Hindlimb muscle (tissue), 1 donor: ENCODE results near the gene CTNNA3. TPM values are rescaled to one million over a fixed set of nuclear protein-coding genes. Genes with fewer than 3 reads are reported as not detected.
"Not testable (repeated sequence)": the region's sequence is repeated elsewhere in the genome, so short reads cannot be mapped to it uniquely, and the experiment has no call there.

Experiments
- DNase-seq: peaks from one replicate; pipeline ENCODE4 v3.0.0-alpha.2; 2013
- polyA plus RNA-seq: library from polyadenylated mRNA; unstranded; fragments of 120-200 nt; gene quantifications from one replicate; pipeline ENCODE4 v1.2.1, GENCODE V29; 2013; ENCODE audit not compliant: insufficient read length

The CTNNA3 gene
- polyA plus RNA-seq, 1 donor = 7.5 TPM

GRCh38 chr10:66505003-66505657 is 1190.9 kb downstream of the CTNNA3 start:
- no peak for DNase-seq

GRCh38 chr10:66501356-66501755 is 1194.6 kb downstream of the CTNNA3 start:
- DNase-seq = no peak

GRCh38 chr10:66483966-66484365 is 1212.0 kb downstream of the CTNNA3 start:
- DNase-seq = peak; percentile 17

- no peak for DNase-seq
Observed at GRCh38 chr10:66472156-66472555, 1223.8 kb downstream of the CTNNA3 start.

- no peak for DNase-seq
Observed at GRCh38 chr10:66467042-66467441, 1229.0 kb downstream of the CTNNA3 start.

- DNase-seq = no peak
Observed at GRCh38 chr10:66466622-66467021, 1229.4 kb downstream of the CTNNA3 start.

GRCh38 chr10:66463611-66464010 is 1232.4 kb downstream of the CTNNA3 start:
- no peak for DNase-seq

- no peak for DNase-seq
Observed at GRCh38 chr10:66457629-66458028, 1238.4 kb downstream of the CTNNA3 start.

- no peak for DNase-seq
Observed at GRCh38 chr10:66455304-66455703, 1240.7 kb downstream of the CTNNA3 start.

GRCh38 chr10:66440568-66440967 is 1255.4 kb downstream of the CTNNA3 start:
- no peak for DNase-seq

GRCh38 chr10:66414943-66415342 is 1281.1 kb downstream of the CTNNA3 start:
- DNase-seq = no peak

- no peak for DNase-seq
Observed at GRCh38 chr10:66405566-66405965, 1290.4 kb downstream of the CTNNA3 start.

GRCh38 chr10:66398669-66399068 is 1297.3 kb downstream of the CTNNA3 start:
- DNase-seq = no peak

GRCh38 chr10:66394342-66395063 is 1301.5 kb downstream of the CTNNA3 start:
- no peak for DNase-seq

GRCh38 chr10:66390926-66391325 is 1305.1 kb downstream of the CTNNA3 start:
- DNase-seq = no peak

- no peak for DNase-seq
Observed at GRCh38 chr10:66381045-66381444, 1315.0 kb downstream of the CTNNA3 start.

- DNase-seq = no peak
Observed at GRCh38 chr10:66378117-66378876, 1317.7 kb downstream of the CTNNA3 start.

- no peak for DNase-seq
Observed at GRCh38 chr10:66368146-66368545, 1327.8 kb downstream of the CTNNA3 start.

- DNase-seq = no peak
Observed at GRCh38 chr10:66366163-66366562, 1329.8 kb downstream of the CTNNA3 start.

- no peak for DNase-seq
Observed at GRCh38 chr10:66365686-66366085, 1330.3 kb downstream of the CTNNA3 start.

- DNase-seq = no peak
Observed at GRCh38 chr10:66362522-66362921, 1333.5 kb downstream of the CTNNA3 start.

GRCh38 chr10:66353822-66354221 is 1342.2 kb downstream of the CTNNA3 start:
- not testable (repeated sequence) for DNase-seq

- DNase-seq = no peak
Observed at GRCh38 chr10:66353422-66353821, 1342.6 kb downstream of the CTNNA3 start.
